Measurements from ENCODE around the gene PDE6H. TPM values are rescaled to one million over a fixed set of nuclear protein-coding genes. Genes with fewer than 3 reads are reported as not detected.

PDE6H gene
- total RNA-seq, 3 donors from 2014 or later, result 0.55 TPM; not detected in 2

- intact Hi-C loops (cut with DNase I, micrococcal nuclease), result no loop called here
- no peak for DNase-seq
- no peak for ATAC-seq
- TF ChIP-seq CTCF (IDR thresholded peaks at IDR 0.05), result no peak
- Histone ChIP-seq H3K4me1 (ENCODE audit: low read depth) (no peaks in the 10 kb centered on the region), H3K4me3 (no peak overlapping the region), H3K9me3 (no peaks in the 10 kb centered on the region), H3K36me3 (ENCODE audit: low read depth) (no peaks in the 10 kb centered on the region)
These were observed 27.7 kb downstream of the PDE6H start for GRCh38 chr12:15000575-15000974.

DNA sequence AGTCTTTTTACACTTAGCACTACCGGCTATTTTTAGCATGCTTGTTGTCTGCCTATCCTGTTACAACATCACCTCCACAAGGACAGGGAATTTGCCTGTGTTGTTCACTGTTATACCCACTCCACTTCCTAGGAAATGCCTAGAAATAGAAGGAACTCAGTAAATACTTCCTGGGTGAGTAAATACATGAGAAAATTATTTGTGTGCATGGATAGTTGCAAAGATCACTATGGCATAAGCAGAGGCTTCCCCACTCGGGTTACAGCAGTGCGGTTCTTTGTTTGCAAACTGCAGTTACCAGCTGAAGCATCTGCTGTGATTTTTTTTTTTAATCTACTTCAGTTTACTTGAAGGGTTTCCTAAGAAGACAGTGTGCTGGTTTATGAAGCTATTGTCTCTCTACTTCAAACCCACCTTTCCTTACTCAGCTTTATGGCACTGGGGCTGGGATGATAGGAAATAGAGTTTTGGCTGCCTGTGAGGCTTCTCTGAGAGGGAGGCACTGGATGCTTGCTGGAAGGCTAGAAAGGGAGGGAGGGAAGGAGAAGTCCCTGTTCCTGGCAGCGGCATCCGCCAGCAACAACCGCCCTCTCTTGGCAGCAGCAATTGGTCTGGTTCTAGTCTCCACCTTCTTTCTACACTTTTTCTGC, 29.0 kb downstream of the PDE6H start:
- no peak overlapping the region for H3K4me3 ChIP-seq
- no peak for ATAC-seq
- intact Hi-C loops (cut with DNase I, micrococcal nuclease), result no loop called here
- TF ChIP-seq CTCF (IDR thresholded peaks at IDR 0.05), result no peak
- H3K36me3 ChIP-seq (ENCODE audit: low read depth), result no peaks in the 10 kb centered on the region
- peak; percentile 17 to 58 (median 33) for DNase-seq
- H3K9me3 ChIP-seq, result no peaks in the 10 kb centered on the region
- no peaks in the 10 kb centered on the region for H3K4me1 ChIP-seq (ENCODE audit: low read depth)

GRCh38 chr12:15004421-15004820, 31.6 kb downstream of the PDE6H start:
- Histone ChIP-seq H3K36me3 (ENCODE audit: low read depth) (no peaks in the 10 kb centered on the region), H3K9me3 (no peaks in the 10 kb centered on the region), H3K4me1 (ENCODE audit: low read depth) (no peaks in the 10 kb centered on the region), H3K4me3 (no peak overlapping the region)
- ATAC-seq (no peak), DNase-seq (no peak)
- no peak for TF ChIP-seq CTCF (IDR thresholded peaks at IDR 0.05)
- intact Hi-C loops (cut with DNase I, micrococcal nuclease), result no loop called here

GRCh38 chr12:15005064-15005463, 32.2 kb downstream of the PDE6H start:
- TF ChIP-seq CTCF (IDR thresholded peaks at IDR 0.05), result no peak
- ATAC-seq (no peak), DNase-seq (no peak)
- intact Hi-C loops (cut with DNase I, micrococcal nuclease), result no loop called here
- H3K36me3 ChIP-seq (ENCODE audit: low read depth), result no peaks in the 10 kb centered on the region
- H3K4me3 ChIP-seq, result no peak overlapping the region
- no peaks in the 10 kb centered on the region for H3K9me3 ChIP-seq
- no peaks in the 10 kb centered on the region for H3K4me1 ChIP-seq (ENCODE audit: low read depth)

DNA sequence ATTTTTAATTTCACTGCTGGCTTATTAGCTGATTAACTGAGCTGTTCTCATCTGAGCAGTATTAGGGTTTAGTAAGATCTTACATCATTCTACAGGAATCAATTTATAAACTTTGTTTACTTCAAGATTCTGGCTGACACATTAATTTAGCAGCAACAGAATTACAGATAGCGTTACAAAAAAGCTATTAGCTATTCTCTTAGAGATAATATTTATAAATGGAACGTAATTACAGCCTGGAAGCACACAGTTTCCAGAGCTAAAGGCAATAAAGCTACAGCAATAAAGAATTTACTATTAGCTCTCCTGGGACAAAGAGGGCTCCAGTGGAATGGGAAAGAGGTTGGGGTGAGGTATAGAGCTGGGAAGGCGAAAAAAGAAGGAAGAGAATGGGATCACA, 34.7 kb downstream of the PDE6H start:
- DNase-seq (no peak), ATAC-seq (no peak)
- Histone ChIP-seq H3K4me1 (ENCODE audit: low read depth) (no peaks in the 10 kb centered on the region), H3K36me3 (ENCODE audit: low read depth) (no peaks in the 10 kb centered on the region), H3K4me3 (no peak overlapping the region), H3K9me3 (no peaks in the 10 kb centered on the region)
- no peak for TF ChIP-seq CTCF (IDR thresholded peaks at IDR 0.05)
- intact Hi-C loops (cut with DNase I, micrococcal nuclease), result no loop called here

- DNase-seq, result no peak
- intact Hi-C loops (cut with DNase I, micrococcal nuclease), result no loop called here
These were observed 38.3 kb downstream of the PDE6H start for GRCh38 chr12:15011162-15011561.

More at GRCh38 chr12:15011162-15011561, 38.3 kb downstream of the PDE6H start:
- Histone ChIP-seq H3K36me3 (ENCODE audit: low read depth) (no peaks in the 10 kb centered on the region), H3K4me1 (ENCODE audit: low read depth) (no peaks in the 10 kb centered on the region), H3K4me3 (no peak overlapping the region), H3K9me3 (no peaks in the 10 kb centered on the region)
- ATAC-seq, result no peak
- TF ChIP-seq CTCF (IDR thresholded peaks at IDR 0.05), result no peak
